HG02678 (cell line): Measurements from ENCODE around the gene GRM4.

ENCODE experiments used
- ATAC-seq: cut with Tn5 transposase; IDR thresholded peaks from one replicate; pipeline ENCODE4 v1.9.1; 2021; ENCODE audit warnings: mild to moderate bottlenecking, moderate library complexity; ENCODE audit not compliant: unreplicated experiment

Gene GRM4

DNA sequence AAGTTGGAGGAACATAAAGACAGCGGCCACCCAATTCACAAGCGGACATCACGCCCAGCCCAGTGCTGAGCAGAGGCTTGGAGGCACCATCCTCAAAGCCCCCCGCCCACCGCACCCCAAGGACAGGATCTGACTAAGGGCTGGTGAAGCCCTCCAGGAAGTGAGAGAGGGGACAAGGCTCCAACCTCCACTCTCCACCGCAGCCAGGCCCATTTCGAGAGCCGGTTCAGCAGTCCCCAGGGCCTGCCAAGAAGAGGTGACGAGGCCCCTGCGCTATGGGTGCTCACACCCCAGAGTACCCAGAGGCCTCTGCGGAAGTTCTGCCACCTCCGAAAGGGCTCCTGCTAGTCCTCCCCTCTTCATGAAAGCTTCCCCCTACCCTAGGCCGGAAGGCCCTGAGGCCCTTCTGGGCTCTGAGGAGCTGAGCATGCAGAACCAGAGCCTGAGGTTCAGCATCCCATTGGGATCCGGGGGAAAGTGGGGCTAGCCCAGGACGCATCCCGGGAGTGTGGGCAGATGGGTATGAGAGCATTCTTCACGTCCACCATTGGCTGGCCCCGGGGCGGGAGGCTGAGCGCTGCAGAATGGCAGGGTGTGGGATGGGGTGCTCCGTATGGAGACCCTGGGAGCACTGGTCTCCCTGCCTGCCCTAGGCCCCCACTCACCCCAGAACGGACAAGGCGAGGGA, 2.5 kb downstream of the GRM4 start:
- ATAC-seq, result no peak

DNA sequence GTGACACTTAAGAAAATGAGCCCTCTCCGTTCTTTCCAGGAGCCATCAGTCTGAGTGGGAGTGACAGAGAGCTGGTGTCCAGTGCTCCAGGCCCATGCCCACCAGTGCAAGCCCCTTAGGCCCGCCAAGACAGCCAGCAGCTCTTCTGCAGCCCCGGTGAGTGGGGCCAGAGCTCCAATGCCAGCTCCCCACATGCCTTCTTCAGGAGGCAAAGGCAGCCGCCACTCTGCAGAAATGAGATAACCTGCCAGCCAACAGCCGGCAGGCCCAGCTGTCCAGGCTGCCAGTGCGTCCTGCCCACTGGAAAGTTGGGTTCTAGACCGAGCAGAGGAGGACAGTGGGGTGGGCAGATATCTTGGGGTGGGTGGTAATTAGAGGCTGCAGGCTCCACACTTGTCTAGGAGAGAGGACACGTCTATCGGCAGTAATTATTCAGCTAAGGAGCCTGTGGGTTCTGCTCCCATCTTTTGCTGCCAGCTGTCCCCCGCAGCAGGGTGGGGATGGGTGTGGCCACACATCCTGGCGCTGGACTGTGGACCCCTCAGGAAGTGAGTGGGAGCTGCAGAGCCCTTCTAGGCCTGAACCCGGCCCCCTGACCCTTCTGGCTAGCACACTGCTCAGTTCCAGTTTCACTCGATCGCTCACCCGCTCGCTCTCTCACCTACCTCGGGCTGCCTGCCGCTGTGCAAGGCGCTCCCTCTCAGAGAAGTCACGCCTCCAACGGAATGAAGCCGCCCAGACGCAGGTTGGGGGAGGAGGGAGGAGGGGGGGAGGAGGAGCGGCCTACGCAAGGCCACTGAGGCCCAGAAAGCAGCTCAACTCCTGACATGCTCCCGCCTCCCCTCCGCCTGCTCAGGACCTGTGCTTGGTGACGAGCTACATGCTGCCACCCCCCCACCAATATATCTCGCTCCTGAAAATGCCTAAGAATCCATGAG, 3.6 kb downstream of the GRM4 start:
- ATAC-seq, result no peak

DNA sequence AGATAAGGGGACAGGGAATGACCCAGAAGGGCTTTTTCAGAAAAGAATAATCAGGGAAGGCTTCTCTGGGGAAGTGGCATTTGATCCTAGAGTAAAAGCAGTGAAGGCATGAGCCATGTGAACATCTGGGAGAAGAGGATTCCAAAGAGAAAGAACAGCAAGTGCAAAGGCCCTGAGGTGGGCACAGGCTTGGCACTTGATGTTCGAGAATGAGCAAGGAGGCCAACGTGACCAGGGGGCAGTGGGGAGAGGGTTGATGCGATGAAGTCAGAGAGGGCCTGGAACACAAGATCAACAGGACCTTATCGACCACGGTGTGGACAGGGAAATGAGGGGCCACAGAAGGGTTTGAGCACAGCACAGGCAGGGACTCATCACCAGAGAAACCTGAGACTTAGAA, 5.8 kb downstream of the GRM4 start:
- no peak for ATAC-seq

DNA sequence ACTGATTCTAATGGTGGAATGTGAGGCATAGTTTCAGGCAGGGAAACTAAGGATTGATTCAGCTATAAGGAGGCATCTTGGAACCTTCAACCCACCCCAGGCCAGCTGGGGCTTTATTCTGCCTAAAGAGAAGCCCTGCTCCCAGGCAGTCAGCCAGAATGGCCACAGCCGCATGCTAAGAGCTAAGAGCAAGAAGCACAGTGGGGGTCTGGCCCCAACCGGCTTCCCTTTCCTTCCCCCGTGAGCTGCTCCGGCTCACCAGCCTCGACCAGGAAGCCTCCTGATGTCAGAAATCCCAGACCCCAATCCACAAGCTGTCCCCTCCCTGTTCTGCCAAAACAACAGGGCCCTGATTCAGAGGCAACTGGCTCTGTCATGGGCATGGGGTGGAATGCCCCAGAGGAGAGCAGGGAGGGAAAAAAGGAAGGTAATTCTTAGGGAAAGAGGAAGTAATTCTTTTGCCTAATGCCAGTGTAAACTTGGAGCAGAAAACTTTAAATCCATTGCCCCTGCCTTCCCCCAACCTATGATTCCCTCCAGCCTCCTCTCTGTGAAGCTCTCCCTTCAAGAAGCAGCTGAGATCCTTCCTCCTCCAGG, 6.9 kb downstream of the GRM4 start:
- no peak for ATAC-seq

DNA sequence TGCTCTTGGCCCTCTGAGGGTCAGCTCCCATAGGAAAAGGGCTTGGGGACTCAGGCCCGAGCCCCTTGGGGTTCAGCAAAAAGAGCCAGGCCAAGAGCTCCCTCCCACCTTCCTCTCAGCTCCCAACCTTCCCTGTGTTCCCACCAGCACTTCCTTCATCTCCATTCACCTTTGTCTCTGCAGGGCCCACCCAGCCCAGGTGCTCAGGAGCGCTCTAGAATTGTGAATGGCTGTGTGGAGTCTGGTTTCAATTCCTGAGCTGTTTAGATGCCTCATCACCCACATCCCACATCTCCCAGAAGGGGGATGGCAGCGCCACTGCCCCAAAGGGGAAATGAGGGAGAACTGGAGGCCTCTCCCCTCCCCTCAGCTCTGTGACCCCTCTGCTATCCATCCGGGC, 7.7 kb downstream of the GRM4 start:
- ATAC-seq, result no peak

DNA sequence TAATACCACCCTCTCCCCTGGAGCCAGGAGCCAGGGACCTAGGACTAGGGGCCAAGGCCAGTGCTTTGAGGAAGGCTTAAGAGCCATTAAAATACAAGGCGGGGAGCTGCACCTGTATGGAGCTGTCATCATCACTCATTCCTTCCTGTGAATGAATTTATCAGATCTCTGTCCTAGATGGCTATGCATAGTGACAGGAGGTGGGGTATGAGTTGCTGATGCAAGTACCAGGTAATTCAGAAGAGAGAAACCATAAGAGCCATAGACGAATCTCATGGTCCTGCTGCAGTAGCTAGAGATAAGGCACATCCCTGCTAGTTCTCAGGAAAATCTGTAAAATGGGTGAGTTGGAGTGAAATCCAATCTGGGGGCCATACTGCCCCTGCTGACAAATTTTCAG, 10.3 kb downstream of the GRM4 start:
- ATAC-seq, result no peak

DNA sequence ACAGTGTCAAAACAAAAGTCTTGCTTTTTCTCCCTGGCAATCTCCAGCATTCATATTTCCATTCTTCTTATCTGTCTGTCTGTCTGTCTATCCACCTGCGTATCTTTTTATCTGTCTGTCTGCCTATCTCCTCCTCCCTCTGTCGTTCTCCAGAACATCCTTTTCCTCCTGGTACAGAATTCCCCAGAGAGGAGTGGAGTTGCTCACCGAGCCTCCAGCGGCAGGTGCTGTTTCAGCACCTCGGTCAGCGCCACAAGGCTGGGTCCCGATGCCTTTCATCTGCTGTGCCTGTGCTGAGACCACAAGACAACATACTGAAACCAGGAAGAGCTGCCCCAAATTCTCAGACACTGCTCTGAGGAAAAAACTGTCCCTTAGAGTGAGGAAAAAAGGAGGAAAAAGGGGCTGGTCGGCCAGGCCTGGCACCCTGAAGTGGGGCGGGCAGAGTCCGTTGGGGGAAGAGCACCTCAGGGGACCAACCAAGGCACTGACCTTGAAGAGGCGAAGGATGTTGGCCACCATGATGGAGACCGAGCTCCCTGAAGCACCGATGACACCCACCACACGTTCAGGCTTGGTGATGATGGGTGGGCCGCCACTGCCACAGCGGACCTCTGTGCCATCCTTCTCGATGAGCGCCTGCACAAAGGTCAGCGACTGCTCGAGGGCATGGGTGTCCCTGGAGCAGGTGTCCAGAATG, 13.3 kb downstream of the GRM4 start:
- ATAC-seq, result no peak

DNA sequence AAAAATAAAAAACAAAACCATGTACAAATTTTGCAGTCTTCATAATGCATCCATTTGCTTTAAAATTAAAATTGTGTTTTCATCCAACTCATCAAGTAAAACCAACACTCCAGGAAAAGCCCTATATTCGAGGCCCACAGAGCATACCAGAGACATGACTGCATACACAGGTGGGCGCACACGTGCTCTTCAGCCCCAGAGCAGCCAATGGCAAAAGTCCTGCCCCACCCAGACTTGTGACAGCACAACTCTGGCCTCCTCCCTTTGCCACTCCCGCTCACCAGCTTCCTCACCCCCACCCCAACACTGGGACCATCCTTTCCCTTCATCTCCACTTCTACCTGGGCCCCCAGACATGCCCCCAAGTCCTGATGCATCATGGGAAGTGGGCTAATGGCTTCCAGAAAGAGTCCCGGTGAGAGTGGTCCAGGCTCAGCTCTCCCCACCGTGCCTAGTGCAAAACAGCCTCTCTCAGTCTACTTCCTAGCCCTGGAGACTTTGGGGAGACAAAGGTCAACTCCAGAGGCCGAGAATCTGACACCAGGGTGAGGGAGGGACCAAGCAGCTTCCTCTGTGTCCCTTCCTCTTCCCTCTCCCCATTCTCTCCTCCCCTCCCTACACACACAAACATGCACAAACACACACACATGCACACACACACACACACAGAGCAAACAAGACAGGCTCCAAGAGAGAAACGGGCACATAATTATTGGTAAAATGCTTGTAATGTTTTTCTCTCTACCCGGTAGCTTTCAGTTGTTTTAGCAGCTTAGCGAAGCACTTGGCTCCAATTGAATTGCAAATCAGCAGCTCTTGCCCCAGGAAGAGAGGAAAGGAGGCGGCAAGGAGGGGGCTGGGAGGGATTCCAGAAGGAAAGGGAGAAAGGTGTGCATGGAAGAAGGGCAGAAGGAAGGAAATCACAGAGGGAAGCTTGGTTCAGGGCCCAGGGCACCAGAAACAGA, 14.3 kb downstream of the GRM4 start:
- ATAC-seq, result no peak

DNA sequence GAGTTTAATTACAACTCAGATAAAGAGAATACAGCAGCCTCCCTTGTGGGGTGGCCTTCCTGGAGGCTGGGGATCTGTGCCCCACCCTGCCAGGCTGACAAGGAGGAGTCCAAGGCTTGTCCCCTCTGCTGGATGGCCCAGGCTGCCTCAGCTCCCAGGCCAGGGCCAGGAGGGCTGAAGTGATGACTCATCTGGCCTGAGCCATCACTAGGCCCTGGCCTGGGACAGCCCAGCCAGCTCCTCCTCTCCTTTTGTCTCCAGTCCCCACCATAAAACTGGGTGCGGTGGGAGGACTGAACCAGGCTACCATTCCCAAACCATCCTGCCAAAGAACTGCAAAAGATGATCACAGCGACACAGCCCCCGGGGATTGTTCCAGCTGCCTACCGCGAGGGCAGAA, 15.0 kb downstream of the GRM4 start:
- ATAC-seq, result no peak

DNA sequence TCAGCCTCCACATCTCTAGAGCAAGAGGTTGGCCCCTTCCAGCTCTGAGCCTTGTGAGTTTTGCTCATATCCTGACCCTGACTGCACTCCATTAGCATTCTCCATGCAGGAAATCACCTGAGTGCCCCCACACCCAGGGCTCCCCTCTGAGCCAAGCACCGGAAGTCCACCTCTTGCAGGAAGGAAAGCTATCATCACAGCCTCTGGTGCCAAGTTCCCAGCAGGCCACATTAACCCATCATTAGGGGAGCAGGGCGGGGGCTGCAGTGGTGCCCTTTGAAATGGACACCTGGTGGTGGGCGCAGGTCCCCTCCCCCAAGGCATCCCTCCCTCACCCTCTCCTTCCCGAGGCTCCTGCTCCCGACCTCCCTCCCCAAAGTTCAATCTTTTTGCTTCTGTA, 16.1 kb downstream of the GRM4 start:
- ATAC-seq, result no peak

DNA sequence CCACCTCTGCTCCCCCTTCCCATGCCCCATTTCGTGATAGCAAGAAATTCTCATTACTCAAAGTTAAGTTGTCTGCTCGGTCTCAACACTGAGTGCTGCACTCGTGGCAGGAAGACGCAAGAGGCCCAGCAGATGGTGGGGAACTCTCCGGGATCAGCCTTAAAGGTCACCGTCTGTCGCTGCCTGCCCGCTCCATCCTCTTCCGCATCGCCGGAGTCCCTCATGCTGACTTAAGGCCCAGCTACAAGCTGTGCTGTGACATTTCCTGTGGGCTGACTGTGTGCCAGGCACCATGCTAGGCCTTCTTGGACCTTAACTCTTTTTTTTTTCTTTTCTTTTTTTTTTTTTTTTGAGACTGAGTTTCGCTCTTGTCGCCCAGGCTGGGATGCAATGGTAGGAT, 17.8 kb downstream of the GRM4 start:
- ATAC-seq, result no peak

DNA sequence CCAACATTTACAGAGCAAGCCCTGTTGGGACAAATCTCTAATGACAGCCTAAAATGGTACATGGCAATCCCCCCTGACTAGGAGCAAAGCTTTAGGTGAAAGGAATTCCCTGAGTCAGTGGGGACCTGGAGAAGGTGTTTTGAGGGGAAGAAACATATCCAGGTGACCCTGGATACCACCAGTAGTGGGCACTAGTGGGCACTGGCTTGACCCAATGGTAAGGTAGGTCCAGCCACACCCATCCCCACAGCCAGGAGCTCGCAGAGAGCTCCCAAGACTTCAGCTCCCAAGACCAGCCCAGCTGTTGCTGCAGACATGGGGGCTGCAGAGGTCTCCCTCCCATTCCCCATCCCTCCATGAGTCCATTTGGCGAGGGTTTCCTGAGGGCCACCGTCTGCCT, 19.5 kb downstream of the GRM4 start:
- ATAC-seq, result no peak

DNA sequence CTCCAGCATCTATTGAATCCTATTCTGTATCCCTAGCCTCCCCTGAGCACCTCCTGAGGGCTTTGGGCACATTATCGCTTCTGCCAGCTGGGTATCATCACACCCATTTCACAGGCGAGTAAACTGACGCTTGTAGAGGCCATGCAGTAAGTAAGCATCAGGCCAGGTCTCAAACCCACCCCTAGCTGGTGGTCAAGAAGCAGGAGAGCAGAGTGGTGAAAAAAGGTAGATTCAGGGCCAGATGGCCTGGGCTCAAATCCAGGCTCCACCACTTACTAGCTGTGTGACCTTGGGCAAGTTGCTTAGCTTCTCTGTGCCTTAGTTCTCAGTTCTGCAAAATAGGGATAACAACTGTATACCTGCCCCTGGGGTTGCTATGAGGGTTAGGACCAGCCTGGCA, 19.9 kb downstream of the GRM4 start:
- no peak for ATAC-seq

DNA sequence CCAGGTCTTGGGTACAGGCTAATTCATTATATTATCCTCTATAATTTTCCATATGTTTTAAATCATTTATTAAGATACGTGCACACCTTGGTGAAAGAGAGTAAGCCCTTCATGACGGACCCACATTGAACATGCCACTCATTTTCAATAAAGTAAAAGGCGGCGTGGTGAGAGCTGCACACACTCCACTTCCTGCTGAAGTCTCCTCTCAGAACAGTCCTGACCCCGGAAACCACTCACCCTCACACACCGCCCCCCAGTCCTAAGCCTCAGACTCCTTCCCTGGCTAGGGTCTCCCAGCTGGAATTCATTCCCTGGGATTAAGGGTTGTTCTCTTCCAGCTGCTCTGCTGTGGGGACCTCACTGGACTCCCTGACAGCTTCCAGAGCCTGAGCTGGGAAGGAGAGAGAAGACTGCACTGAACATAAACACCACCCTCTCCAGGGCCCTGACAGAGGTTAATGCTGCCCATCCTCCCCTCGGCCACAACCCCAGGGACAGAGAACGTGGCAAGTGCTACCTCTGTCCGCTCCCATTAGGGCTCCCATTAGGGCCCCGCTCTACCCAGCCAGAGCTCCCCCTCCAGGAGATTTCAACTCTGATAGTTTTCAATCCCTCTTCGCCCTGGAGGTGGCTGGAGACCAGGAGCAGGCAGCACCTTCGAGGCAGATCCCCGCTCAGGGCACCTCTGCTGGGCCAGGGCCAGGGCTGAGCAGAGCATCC, 24.8 kb downstream of the GRM4 start:
- ATAC-seq, result no peak

DNA sequence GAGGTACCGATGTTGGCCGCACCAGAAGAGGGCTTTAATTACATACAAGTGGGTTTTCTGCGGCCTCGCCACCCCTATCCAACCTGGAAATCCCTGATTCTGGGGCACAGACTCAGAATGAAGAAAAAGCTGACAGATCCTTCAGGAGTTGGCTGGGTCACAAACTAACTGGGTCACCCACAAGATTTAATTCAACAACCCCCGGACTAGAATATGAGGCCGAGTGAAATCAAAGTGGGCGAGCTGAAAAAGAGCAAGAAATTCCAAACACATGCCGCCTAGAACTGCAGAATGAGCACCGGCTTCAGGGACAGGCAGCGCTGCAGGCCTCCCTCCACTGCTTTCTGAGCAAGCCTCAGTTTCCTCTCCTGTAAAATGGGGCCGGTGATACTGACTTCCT, 30.0 kb downstream of the GRM4 start:
- ATAC-seq, result no peak

DNA sequence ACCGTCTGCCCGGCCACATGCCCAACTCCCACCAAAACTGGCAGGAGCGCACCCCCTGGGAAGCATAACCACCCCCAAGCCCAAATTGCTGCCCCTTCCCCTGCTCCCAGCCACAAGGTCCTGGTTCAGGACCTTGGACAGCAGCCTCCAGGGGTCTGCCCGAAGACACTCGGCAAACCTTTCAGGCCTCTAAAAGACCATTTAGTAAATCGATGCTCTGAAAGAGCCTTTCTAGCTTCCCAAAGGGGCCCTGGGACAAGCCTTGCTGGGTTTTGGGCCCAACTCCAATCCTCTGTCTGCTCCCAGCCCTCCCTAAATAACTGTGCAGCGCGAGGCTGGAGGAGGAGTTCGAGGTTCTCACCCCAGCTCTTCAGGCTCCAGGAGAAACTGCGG, 30.5 kb downstream of the GRM4 start:
- ATAC-seq, result no peak

DNA sequence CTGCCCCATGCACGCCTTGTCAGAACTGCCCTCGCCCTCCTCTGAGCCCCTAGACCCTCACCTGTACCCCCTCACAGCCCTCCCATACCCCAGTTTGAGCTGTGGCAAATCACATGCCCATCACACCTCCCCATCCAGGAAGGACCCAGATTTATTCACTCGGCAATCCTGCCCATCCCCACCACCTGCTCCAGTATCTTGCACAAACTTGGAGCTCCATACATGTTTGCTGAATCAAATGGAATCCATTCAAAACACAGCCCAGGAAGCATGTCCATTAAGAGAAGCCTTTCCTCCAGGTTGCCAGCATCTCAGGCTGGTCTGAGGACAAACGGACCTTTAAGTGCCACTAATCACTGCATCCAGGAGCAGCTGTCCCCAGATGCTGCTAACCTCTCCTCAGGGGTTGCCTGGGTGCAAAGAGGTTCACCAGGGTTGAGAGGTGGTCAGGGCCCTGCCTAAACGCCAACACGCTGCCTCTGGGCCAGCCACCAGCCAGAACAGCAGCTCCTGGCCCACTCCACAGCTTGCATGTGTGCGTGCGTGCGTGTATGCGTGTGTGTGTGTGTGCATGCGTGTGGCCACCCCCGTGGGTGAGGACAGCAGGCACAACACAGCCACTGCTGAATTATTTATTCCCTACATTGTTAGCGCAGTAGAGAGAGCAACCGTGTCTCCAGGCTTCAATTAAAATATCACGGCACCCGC, 31.0 kb downstream of the GRM4 start:
- no peak for ATAC-seq

DNA sequence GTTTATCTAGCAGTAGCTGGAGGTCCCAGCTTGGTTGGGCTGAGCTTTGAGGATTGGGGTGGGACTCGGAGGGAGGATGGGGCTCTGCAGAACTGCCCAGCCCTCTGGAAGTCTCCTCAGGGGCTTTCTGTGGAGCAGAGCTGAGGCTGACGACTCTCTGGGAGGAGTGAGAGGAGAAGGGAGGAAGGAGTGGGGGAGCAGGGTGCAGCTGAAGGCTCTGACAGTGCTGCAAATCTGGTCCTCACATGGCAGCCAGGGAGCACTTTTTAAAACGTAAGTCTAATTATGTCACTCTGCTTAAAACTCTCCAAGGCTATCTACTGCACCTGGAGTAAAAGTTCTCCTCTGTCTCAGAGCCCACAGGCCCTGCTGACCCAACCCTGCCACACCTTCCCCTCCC, 32.4 kb downstream of the GRM4 start:
- ATAC-seq, result no peak

DNA sequence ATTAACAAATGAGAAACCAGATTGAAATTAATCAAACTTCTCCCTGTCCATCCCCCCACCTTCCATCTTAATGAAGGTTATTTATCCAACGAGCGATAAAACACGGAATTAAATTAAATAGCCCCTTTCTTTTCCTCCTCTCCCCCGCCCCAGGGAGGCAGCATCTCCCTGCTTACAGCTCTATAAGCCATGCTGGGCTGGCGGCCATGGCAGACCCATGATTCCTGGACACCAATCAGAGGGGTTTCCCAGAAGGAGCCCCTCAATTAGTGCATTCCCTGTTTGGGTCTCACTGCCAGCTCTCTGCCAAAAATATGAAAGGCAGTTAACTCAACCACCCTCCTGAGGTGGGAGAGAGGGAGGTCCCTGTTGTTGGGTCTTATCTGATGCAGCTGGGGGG, 33.8 kb downstream of the GRM4 start:
- ATAC-seq, result no peak
